IMR-90 (cell line): Measurements from ENCODE around the gene CCDC70. TPM values are rescaled to one million over a fixed set of nuclear protein-coding genes. Genes with fewer than 3 reads are reported as not detected.
"Not testable (repeated sequence)": the region's sequence is repeated elsewhere in the genome, so short reads cannot be mapped to it uniquely, and the experiment has no call there.

Experiments used
- ATAC-seq: fragments of 200-7000 bp; cut with Tn5 transposase; 2 replicates; pipeline ENCODE4 v1.9.1; 2020; ENCODE audit warnings: low read depth, mild to moderate bottlenecking, moderate library complexity
- BruUV-seq: library from RNA; stranded (reverse); fragments of 400-500 nt; replicated peaks from 2 replicates; lab custom pipeline; 2021; lab: Mats Ljungman, UMichigan
- CTCF ChIA-PET: fragments of 300-600 bp; formaldehyde crosslinking; extraction: SDS; loops from one replicate; lab custom pipeline; 2021; ENCODE audit warnings: antibody characterized with exemption; lab: Yijun Ruan, JAX
- POLR2A ChIA-PET: fragments of 300-600 bp; sonication (Branson Sonifier 250); formaldehyde crosslinking; loops from one replicate; lab custom pipeline; 2022; ENCODE audit warnings: antibody characterized with exemption; ENCODE audit not compliant: unreplicated experiment; lab: Charles Lee
- DNase-seq: peaks from one replicate; pipeline ENCODE4 v3.0.0; 2013
- H2AFZ ChIP-seq: replicated peaks from 2 replicates; pipeline ENCODE3; 2013; ENCODE audit warnings: low read length, mild to moderate bottlenecking; ENCODE audit not compliant: poor library complexity
- H2AK5ac ChIP-seq: 2 replicates; pipeline ENCODE4 v1.6.1; 2013; ENCODE audit warnings: low read depth, low read length, inconsistent platforms
- H2AK9ac ChIP-seq: replicated peaks from 2 replicates; pipeline ENCODE3; 2013; ENCODE audit warnings: mild to moderate bottlenecking, low read depth, low read length, moderate library complexity; ENCODE audit not compliant: poor library complexity
- H2BK120ac ChIP-seq: 2 replicates; pipeline ENCODE4 v1.6.1; 2013; ENCODE audit warnings: low read depth, low read length, inconsistent platforms
- H2BK15ac ChIP-seq: 3 replicates; pipeline ENCODE4 v1.6.1; 2013; ENCODE audit warnings: low read depth, low read length, inconsistent platforms
- H2BK20ac ChIP-seq: 2 replicates; pipeline ENCODE4 v1.6.1; 2013; ENCODE audit warnings: low read depth, mild to moderate bottlenecking, inconsistent platforms, low read length, moderate library complexity
- H2BK5ac ChIP-seq: 2 replicates; pipeline ENCODE4 v1.6.1; 2013; ENCODE audit warnings: mild to moderate bottlenecking, low read depth, low read length, inconsistent platforms; ENCODE audit not compliant: poor library complexity, severe bottlenecking
- H3K14ac ChIP-seq: replicated peaks from 2 replicates; pipeline ENCODE4 v1.6.1; 2013; ENCODE audit warnings: low read depth, low read length, inconsistent platforms
- H3K18ac ChIP-seq: 2 replicates; pipeline ENCODE4 v1.6.1; 2013; ENCODE audit warnings: low read depth, low read length, control low read depth
- H3K23ac ChIP-seq: 2 replicates; pipeline ENCODE4 v1.6.1; 2013; ENCODE audit warnings: low read depth, low read length, inconsistent platforms
- H3K27ac ChIP-seq: 2 replicates; pipeline ENCODE4 v1.5.1; 2013; ENCODE audit warnings: mild to moderate bottlenecking, control low read depth, low read length; ENCODE audit not compliant: insufficient read depth
- H3K27me3 ChIP-seq: 2 replicates; pipeline ENCODE4 v1.6.1; 2013; ENCODE audit warnings: low read length; ENCODE audit not compliant: control insufficient read depth, insufficient read depth
- H3K36me3 ChIP-seq: 2 replicates; pipeline ENCODE4 v1.6.1; 2013; ENCODE audit warnings: low read length, mixed read lengths; ENCODE audit not compliant: control insufficient read depth, insufficient read depth
- H3K4ac ChIP-seq: 2 replicates; pipeline ENCODE4 v1.6.1; 2013; ENCODE audit warnings: low read depth, low read length, inconsistent platforms
- H3K4me1 ChIP-seq: 2 replicates; pipeline ENCODE4 v1.6.1; 2013; ENCODE audit warnings: low read length, mixed read lengths; ENCODE audit not compliant: control insufficient read depth, insufficient read depth
- H3K4me2 ChIP-seq: 2 replicates; pipeline ENCODE4 v1.6.1; 2013; ENCODE audit warnings: low read depth, mild to moderate bottlenecking, control low read depth, low read length, moderate library complexity
- H3K4me3 ChIP-seq: 2 replicates; pipeline ENCODE4 v1.5.1; 2013; ENCODE audit warnings: low read depth, mild to moderate bottlenecking, control low read depth, low read length, moderate library complexity; ENCODE audit not compliant: insufficient read depth
- H3K56ac ChIP-seq: 2 replicates; pipeline ENCODE4 v1.6.1; 2013; ENCODE audit warnings: low read length, inconsistent platforms; ENCODE audit not compliant: insufficient read depth; ENCODE audit errors: extremely low read depth
- H3K79me1 ChIP-seq, 2 experiments: 2 replicates each; pipeline ENCODE4 v1.6.1; 2013; ENCODE audit warnings: low read length in 2 of 2, inconsistent platforms in 1 of 2, low read depth in 1 of 2
- H3K9ac ChIP-seq: 2 replicates; pipeline ENCODE4 v1.6.1; 2013; ENCODE audit warnings: low read depth, low read length, control low read depth
- H3K9me1 ChIP-seq: 2 replicates; pipeline ENCODE4 v1.6.1; 2013; ENCODE audit warnings: low read length, inconsistent platforms; ENCODE audit not compliant: insufficient read depth
- H3K9me3 ChIP-seq: 2 replicates; pipeline ENCODE4 v1.6.1; 2013; ENCODE audit warnings: low read length; ENCODE audit not compliant: control insufficient read depth, insufficient read depth
- H4K20me1 ChIP-seq: 2 replicates; pipeline ENCODE4 v1.6.1; 2013; ENCODE audit warnings: low read length, inconsistent platforms; ENCODE audit not compliant: insufficient read depth
- H4K5ac ChIP-seq: 2 replicates; pipeline ENCODE4 v1.6.1; 2013; ENCODE audit warnings: mild to moderate bottlenecking, low read depth, low read length, control low read depth
- H4K8ac ChIP-seq, 2 experiments: 2 replicates each; pipeline ENCODE4 v1.6.1; 2013; ENCODE audit warnings: low read depth in 2 of 2, low read length in 2 of 2, control low read depth in 1 of 2, inconsistent platforms in 1 of 2
- H4K91ac ChIP-seq: 2 replicates; pipeline ENCODE4 v1.6.1; 2013; ENCODE audit warnings: low read depth, low read length, inconsistent platforms; ENCODE audit not compliant: insufficient read depth
- WGBS, 2 experiments: methylation state at CpG; one replicate each; pipeline versions ENCODE4 v1.1.5 to v1.1.7; 2013; ENCODE audit warnings: missing lambda C conversion rate in 2 of 2; ENCODE audit not compliant: insufficient read length in 1 of 2; ENCODE audit errors: extremely low coverage in 2 of 2; 5-methylcytosine and 5-hydroxymethylcytosine counted together
- dilution Hi-C: fragments of 300-500 bp; cut with HindIII; formaldehyde crosslinking; loops from one replicate; pipeline ENCODE4 v1.14.3; 2018; ENCODE audit warnings: low sequenced_read_pairs; ENCODE audit not compliant: unreplicated experiment
- in situ Hi-C: fragments of 300-500 bp; cut with MboI; formaldehyde crosslinking; loops from 3 replicates; pipeline ENCODE4 v1.14.3; 2019; ENCODE audit warnings: low sequenced_read_pairs, inconsistent platforms, mixed read lengths
- intact Hi-C: fragments of 100-400 bp; cut with micrococcal nuclease; formaldehyde crosslinking; loops from 2 replicates; pipeline ENCODE4 v1.10.0; 2022
- polyA plus RNA-seq, 3 experiments: library from polyadenylated mRNA; depleted of rRNA; stranded (reverse); fragments of >200 nt; gene quantifications; 2 replicates each; pipeline ENCODE4 v1.2.3, GENCODE V29; 2012; ENCODE audit warnings: low replicate concordance in 1 of 3
- total RNA-seq: library from RNA; depleted of rRNA; stranded (reverse); fragments of >200 nt; gene quantifications from 2 replicates; pipeline ENCODE4 v1.2.3, GENCODE V29; 2012

CCDC70 gene
- total and polyA plus RNA-seq, 2 of the 4 experiments (the other 2 are of a cell fraction): not detected

DNA sequence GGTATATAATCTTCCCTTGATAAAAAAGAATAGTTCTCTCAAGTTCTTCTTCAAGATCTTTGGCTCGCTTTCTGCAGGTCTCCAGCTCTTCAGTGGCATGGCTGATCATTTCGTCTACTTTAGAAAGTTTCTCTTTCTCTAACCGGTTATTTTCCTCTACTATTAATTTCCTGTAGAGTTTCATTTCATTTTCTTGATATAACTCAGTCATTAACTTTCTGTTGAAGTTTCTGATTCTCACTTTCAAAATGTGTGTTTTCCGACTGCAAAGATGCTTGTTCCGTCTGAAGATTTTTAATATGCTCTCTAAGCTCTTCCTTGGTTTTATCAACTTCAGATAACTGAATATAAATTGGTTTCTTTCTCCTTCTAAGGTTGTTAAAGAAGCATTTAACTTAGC, 47.5 kb downstream of the CCDC70 start:
- H3K23ac ChIP-seq, POLR2A ChIA-PET, DNase-seq, H4K20me1 ChIP-seq, H3K27ac ChIP-seq, H2BK15ac ChIP-seq, H2BK5ac ChIP-seq, H4K8ac ChIP-seq, CTCF ChIA-PET, H2AK5ac ChIP-seq, H4K91ac ChIP-seq, H2BK120ac ChIP-seq, BruUV-seq, H2AK9ac ChIP-seq, H3K9ac ChIP-seq, H2AFZ ChIP-seq, H3K56ac ChIP-seq, intact Hi-C loops, H3K79me1 ChIP-seq, ATAC-seq, H3K4ac ChIP-seq, H3K14ac ChIP-seq, H4K5ac ChIP-seq, H3K9me1 ChIP-seq, H3K9me3 ChIP-seq, in situ Hi-C loops, H3K4me3 ChIP-seq, H3K4me1 ChIP-seq, dilution Hi-C loops, H3K4me2 ChIP-seq, H2BK20ac ChIP-seq, H3K36me3 ChIP-seq, H3K18ac ChIP-seq: not testable (repeated sequence)
- WGBS, 2 experiments: no CpG with 5 or more reads among the region's 5 CpGs
- H3K27me3 ChIP-seq: peaks cover 15% of the 10 kb centered on the region
